H9 (cell line): ENCODE results near the gene CCDC194. TPM values are rescaled to one million over a fixed set of nuclear protein-coding genes. Genes with fewer than 3 reads are reported as not detected.

Experiments used
- DNase-seq: peaks from one replicate; pipeline ENCODE4 v3.0.0-alpha.2; 2017
- H2AFZ ChIP-seq: one replicate; pipeline ENCODE4 v1.6.1; 2013; ENCODE audit warnings: mild to moderate bottlenecking, low read length, control low read depth, moderate library complexity
- H2AK5ac ChIP-seq: 2 replicates; pipeline ENCODE4 v1.6.1; 2013; ENCODE audit warnings: low read length, control low read depth, mixed read lengths; ENCODE audit not compliant: insufficient read length
- H2BK120ac ChIP-seq: one replicate; pipeline ENCODE4 v1.6.1; 2013; ENCODE audit warnings: low read depth, mild to moderate bottlenecking, low read length, control low read depth, inconsistent platforms; ENCODE audit not compliant: poor library complexity, severe bottlenecking
- H2BK12ac ChIP-seq: 2 replicates; pipeline ENCODE4 v1.6.1; 2013; ENCODE audit warnings: low read length, control low read depth, mixed read lengths, low read depth; ENCODE audit not compliant: insufficient read length
- H2BK15ac ChIP-seq: 2 replicates; pipeline ENCODE4 v1.6.1; 2013; ENCODE audit warnings: low read depth, low read length, control low read depth
- H2BK20ac ChIP-seq: one replicate; pipeline ENCODE4 v1.6.1; 2013; ENCODE audit warnings: low read depth, mild to moderate bottlenecking, low read length, control low read depth, inconsistent platforms; ENCODE audit not compliant: poor library complexity, severe bottlenecking
- H2BK5ac ChIP-seq: 2 replicates; pipeline ENCODE4 v1.6.1; 2013; ENCODE audit warnings: low read length, control low read depth, mixed read lengths; ENCODE audit not compliant: insufficient read length
- H3K14ac ChIP-seq: 2 replicates; pipeline ENCODE4 v1.6.1; 2013; ENCODE audit warnings: low read length, control low read depth; ENCODE audit not compliant: insufficient read depth
- H3K18ac ChIP-seq: 2 replicates; pipeline ENCODE4 v1.6.1; 2013; ENCODE audit warnings: low read depth, mild to moderate bottlenecking, mixed read lengths, low read length, control low read depth; ENCODE audit not compliant: insufficient read length
- H3K23ac ChIP-seq: 2 replicates; pipeline ENCODE4 v1.6.1; 2013; ENCODE audit warnings: low read length, control low read depth, mixed read lengths, low read depth; ENCODE audit not compliant: insufficient read length
- H3K23me2 ChIP-seq: 2 replicates; pipeline ENCODE4 v1.6.1; 2013; ENCODE audit warnings: low read depth, mild to moderate bottlenecking, mixed read lengths, low read length, control low read depth; ENCODE audit not compliant: insufficient read length, poor library complexity, severe bottlenecking
- H3K27ac ChIP-seq: 2 replicates; pipeline ENCODE4 v1.5.1; 2013; ENCODE audit warnings: low read length, control low read depth, mixed read lengths, low read depth; ENCODE audit not compliant: insufficient read length
- H3K27me3 ChIP-seq: 2 replicates; pipeline ENCODE4 v1.6.1; 2013; ENCODE audit warnings: low read length, control low read depth, inconsistent platforms; ENCODE audit not compliant: insufficient read depth
- H3K4ac ChIP-seq: 2 replicates; pipeline ENCODE4 v1.6.1; 2013; ENCODE audit warnings: low read depth, mild to moderate bottlenecking, control low read depth, inconsistent platforms, low read length, moderate library complexity
- H3K4me1 ChIP-seq: 2 replicates; pipeline ENCODE4 v1.6.1; 2013; ENCODE audit warnings: low read length, control low read depth, inconsistent platforms; ENCODE audit not compliant: insufficient read depth
- H3K4me2 ChIP-seq: 2 replicates; pipeline ENCODE4 v1.6.1; 2013; ENCODE audit warnings: low read length, control low read depth, mixed read lengths; ENCODE audit not compliant: insufficient read length, insufficient read depth
- H3K56ac ChIP-seq: 2 replicates; pipeline ENCODE4 v1.6.1; 2013; ENCODE audit warnings: low read depth, mild to moderate bottlenecking, mixed read lengths, low read length, control low read depth; ENCODE audit not compliant: insufficient read length
- H3K79me1 ChIP-seq: 2 replicates; pipeline ENCODE4 v1.6.1; 2013; ENCODE audit warnings: low read depth, mild to moderate bottlenecking, moderate library complexity, low read length, control low read depth, inconsistent platforms; ENCODE audit not compliant: insufficient read depth, poor library complexity, severe bottlenecking
- H3K79me2 ChIP-seq: 2 replicates; pipeline ENCODE4 v1.6.1; 2013; ENCODE audit warnings: low read length, control low read depth, inconsistent platforms; ENCODE audit not compliant: insufficient read depth
- H3K9ac ChIP-seq: 2 replicates; pipeline ENCODE4 v1.6.1; 2013; ENCODE audit warnings: low read length, control low read depth, mixed read lengths; ENCODE audit not compliant: insufficient read length; ENCODE audit errors: extremely low read depth
- H3K9me3 ChIP-seq: one replicate; pipeline ENCODE4 v1.6.1; 2013; ENCODE audit warnings: low read depth, low read length, inconsistent platforms; ENCODE audit not compliant: control insufficient read depth
- H3T11ph ChIP-seq: one replicate; pipeline ENCODE4 v1.6.1; 2013; ENCODE audit warnings: mild to moderate bottlenecking, low read length, control low read depth, inconsistent platforms
- H4K20me1 ChIP-seq: one replicate; pipeline ENCODE4 v1.6.1; 2013; ENCODE audit not compliant: control insufficient read depth, insufficient read length, insufficient read depth
- H4K5ac ChIP-seq: 2 replicates; pipeline ENCODE4 v1.6.1; 2013; ENCODE audit warnings: low read depth, mild to moderate bottlenecking, mixed read lengths, low read length, control low read depth; ENCODE audit not compliant: insufficient read length
- H4K8ac ChIP-seq: replicated peaks from 2 replicates; pipeline ENCODE4 v1.6.1; 2013; ENCODE audit warnings: low read length, control low read depth, mixed read lengths, low read depth; ENCODE audit not compliant: insufficient read length
- H4K91ac ChIP-seq: 2 replicates; pipeline ENCODE4 v1.6.1; 2013; ENCODE audit warnings: low read depth, mild to moderate bottlenecking, moderate library complexity, mixed read lengths, low read length, control low read depth; ENCODE audit not compliant: insufficient read length
- H3K27ac Mint-ChIP-seq, 3 experiments: 2 replicates in 2 of 3; 3 replicates in 1 of 3; pipeline ENCODE4 v1.8.0; 2020 to 2021; ENCODE audit warnings: mixed read lengths in 3 of 3, mild to moderate bottlenecking in 1 of 3, moderate library complexity in 1 of 3
- H3K27me3 Mint-ChIP-seq: 2 replicates; pipeline ENCODE4 v1.8.0; 2021; ENCODE audit warnings: low read depth, mild to moderate bottlenecking, moderate library complexity, mixed read lengths
- H3K36me3 Mint-ChIP-seq, 3 experiments: 2 replicates in 2 of 3; 3 replicates in 1 of 3; pipeline ENCODE4 v1.8.0; 2020 to 2021; ENCODE audit warnings: low read depth in 3 of 3, mixed read lengths in 3 of 3; ENCODE audit not compliant: insufficient read depth in 1 of 3
- H3K4me1 Mint-ChIP-seq, 2 experiments: 2 replicates each; pipeline ENCODE4 v1.8.0; 2020; ENCODE audit warnings: mixed read lengths in 2 of 2
- H3K4me3 Mint-ChIP-seq, 2 experiments: 2 replicates in 1 of 2; 3 replicates in 1 of 2; pipeline ENCODE4 v1.8.0; 2020 to 2021; ENCODE audit warnings: mild to moderate bottlenecking in 2 of 2, mixed read lengths in 2 of 2, moderate library complexity in 1 of 2
- H3K9me3 Mint-ChIP-seq, 2 experiments: 2 replicates in 1 of 2; 3 replicates in 1 of 2; pipeline ENCODE4 v1.8.0; 2020; ENCODE audit warnings: mild to moderate bottlenecking in 2 of 2, mixed read lengths in 2 of 2, moderate library complexity in 1 of 2
- WGBS: extraction: QIAGEN DNeasy Blood & Tissue Kit; methylation state at CpG from one replicate; pipeline ENCODE4 v1.1.7; 2013; ENCODE audit warnings: missing lambda C conversion rate, low lambda C conversion rate, mixed read lengths; ENCODE audit not compliant: insufficient read length; ENCODE audit errors: extremely low coverage; 5-methylcytosine and 5-hydroxymethylcytosine counted together
- total RNA-seq: library from RNA; stranded (reverse); gene quantifications from 2 replicates; pipeline ENCODE4 v1.2.1, GENCODE V29; 2021
- TF ChIP-seq, protein P1 (sequence below): fragments of 200-600 bp; sonication (generic); conservative IDR thresholded peaks from 3 replicates; pipeline ENCODE4 v1.8.0; 2021; ENCODE audit warnings: antibody characterized with exemption, mild to moderate bottlenecking

CCDC194 gene
- total RNA-seq, 1 experiment from 2014 or later: 0.68 TPM

DNA sequence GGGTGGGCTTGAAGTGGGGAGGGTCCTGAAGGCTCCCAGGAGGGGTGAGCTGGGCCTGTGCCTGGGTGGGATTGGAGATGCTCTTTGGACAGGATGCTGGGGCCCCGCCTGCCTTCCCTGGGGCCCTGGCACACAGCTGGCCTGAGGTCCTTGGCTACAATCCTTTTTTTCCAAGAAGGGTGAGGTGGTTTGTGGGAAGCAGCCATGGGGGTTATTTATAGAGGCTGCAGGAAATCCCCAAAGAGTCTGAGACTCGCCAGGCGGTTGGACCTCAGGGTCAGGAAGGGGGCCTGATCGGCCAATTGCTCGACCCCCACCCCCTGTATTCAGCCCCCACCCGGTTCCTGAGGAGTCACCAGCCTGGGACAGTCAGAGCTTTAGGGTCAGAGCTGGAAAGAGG is 46.6 kb downstream of the CCDC194 start:
- no peaks in the 10 kb centered on the region for H3K27me3 ChIP-seq
- H3K4me1 ChIP-seq: no peaks in the 10 kb centered on the region
- H4K8ac ChIP-seq: no peak overlapping the region
- H3K23me2 ChIP-seq: no peaks in the 10 kb centered on the region
- no peak overlapping the region for H2BK20ac ChIP-seq
- Mint-ChIP-seq H3K4me3 (no peak overlapping the region), H3K4me1 (peaks cover 11 to 20% of the 10 kb centered on the region in 2 experiments), H3K9me3 (no peaks in the 10 kb centered on the region; a peak in 1 of 5 replicates), H3K27me3 (peaks cover 4% of the 10 kb centered on the region; the same call in 1 of the 2 replicates), H3K27ac (no peak overlapping the region), H3K36me3 (peaks cover 2 to 15% (median 6%) of the 10 kb centered on the region in 3 experiments; a peak in 5 of 7 replicates)
- TF ChIP-seq, protein P1, sequence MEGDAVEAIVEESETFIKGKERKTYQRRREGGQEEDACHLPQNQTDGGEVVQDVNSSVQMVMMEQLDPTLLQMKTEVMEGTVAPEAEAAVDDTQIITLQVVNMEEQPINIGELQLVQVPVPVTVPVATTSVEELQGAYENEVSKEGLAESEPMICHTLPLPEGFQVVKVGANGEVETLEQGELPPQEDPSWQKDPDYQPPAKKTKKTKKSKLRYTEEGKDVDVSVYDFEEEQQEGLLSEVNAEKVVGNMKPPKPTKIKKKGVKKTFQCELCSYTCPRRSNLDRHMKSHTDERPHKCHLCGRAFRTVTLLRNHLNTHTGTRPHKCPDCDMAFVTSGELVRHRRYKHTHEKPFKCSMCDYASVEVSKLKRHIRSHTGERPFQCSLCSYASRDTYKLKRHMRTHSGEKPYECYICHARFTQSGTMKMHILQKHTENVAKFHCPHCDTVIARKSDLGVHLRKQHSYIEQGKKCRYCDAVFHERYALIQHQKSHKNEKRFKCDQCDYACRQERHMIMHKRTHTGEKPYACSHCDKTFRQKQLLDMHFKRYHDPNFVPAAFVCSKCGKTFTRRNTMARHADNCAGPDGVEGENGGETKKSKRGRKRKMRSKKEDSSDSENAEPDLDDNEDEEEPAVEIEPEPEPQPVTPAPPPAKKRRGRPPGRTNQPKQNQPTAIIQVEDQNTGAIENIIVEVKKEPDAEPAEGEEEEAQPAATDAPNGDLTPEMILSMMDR: no peak
- H3K9me3 ChIP-seq: no peaks in the 10 kb centered on the region
- H3K4ac ChIP-seq: no peak overlapping the region
- H2AK5ac ChIP-seq: no peak overlapping the region
- H3K23ac ChIP-seq: no peak overlapping the region
- no peak overlapping the region for H3T11ph ChIP-seq
- no CpG with 5 or more reads among the region's 6 CpGs for WGBS
- no peak overlapping the region for H2BK120ac ChIP-seq
- no peak overlapping the region for H2BK15ac ChIP-seq
- H3K27ac ChIP-seq: no peak overlapping the region
- H3K4me2 ChIP-seq: no peak overlapping the region
- no peak overlapping the region for H2BK12ac ChIP-seq
- no peak overlapping the region for H2BK5ac ChIP-seq
- no peak for DNase-seq
- H3K9ac ChIP-seq: no peak overlapping the region
- no peak overlapping the region for H4K91ac ChIP-seq
- no peak overlapping the region for H3K56ac ChIP-seq
- no peak overlapping the region for H3K14ac ChIP-seq
- no peaks in the 10 kb centered on the region for H3K79me2 ChIP-seq
- H3K18ac ChIP-seq: no peak overlapping the region
- no peak overlapping the region for H4K5ac ChIP-seq
- no peaks in the 10 kb centered on the region for H3K79me1 ChIP-seq
- H2AFZ ChIP-seq: no peak overlapping the region
- no peaks in the 10 kb centered on the region for H4K20me1 ChIP-seq
